ENCODE results near the gene AGAP3. TPM values are rescaled to one million over a fixed set of nuclear protein-coding genes. Genes with fewer than 3 reads are reported as not detected.
A peak's percentile ranks its signal among the peaks of the same experiment; 100 is the strongest.

AGAP3 gene
- total and polyA plus RNA-seq, 7 experiments from 2014 or later: 6.0 to 70.6 (median 36.4) TPM

- H3K27ac Mint-ChIP-seq: no peak overlapping the region
- H3K36me3 Mint-ChIP-seq: no peaks in the 10 kb centered on the region
- Histone ChIP-seq H3K4me1 (ENCODE audit: control insufficient read depth in 2 of 2, insufficient read depth in 2 of 2, low read length in 2 of 2) (no peaks in the 10 kb centered on the region), H3K9me3 (ENCODE audit: control insufficient read depth in 2 of 3, low read length in 3 of 3) (no peaks in the 10 kb centered on the region), H3K27ac (ENCODE audit: low read depth, low read length) (no peak overlapping the region), H3K4me3 (ENCODE audit: low read length) (no peak overlapping the region), H3K36me3 (ENCODE audit: control insufficient read depth in 2 of 3, insufficient read depth in 3 of 3, low read length in 3 of 3) (no peaks in the 10 kb centered on the region), H3K27me3 (ENCODE audit: control insufficient read depth in 2 of 2, insufficient read depth in 2 of 2, low read length in 2 of 2) (no peaks in the 10 kb centered on the region)
- no peak for ATAC-seq
- ChIA-PET POLR2A (no interaction called here), CTCF (interaction anchor here (1.6 kb wide), 1 partner anchor 12 kb away, joined by 4 read pairs; no protein-coding TSS in a partner anchor)
- DNase-seq: no peak
- intact Hi-C loops (cut with micrococcal nuclease): no loop called here
- H3K27me3 Mint-ChIP-seq: peaks cover 30 to 54% (median 32%) of the 10 kb centered on the region in 5 donors
- H3K4me3 Mint-ChIP-seq: no peak overlapping the region
- H3K4me1 Mint-ChIP-seq: peaks cover 0 to 15% (median 6%) of the 10 kb centered on the region in 7 donors
- no peaks in the 10 kb centered on the region for H3K9me3 Mint-ChIP-seq
These were observed 89.6 kb downstream of the AGAP3 start for GRCh38 chr7:151175793-151176311.

- no peak overlapping the region for H3K4me3 Mint-ChIP-seq
These were observed 90.1 kb downstream of the AGAP3 start for GRCh38 chr7:151176401-151176800.

GRCh38 chr7:151177310-151177709 lies 91.0 kb downstream of the AGAP3 start:
- intact Hi-C loops (cut with micrococcal nuclease): no loop called here
- H3K36me3 Mint-ChIP-seq: no peaks in the 10 kb centered on the region
- peaks cover 0 to 13% (median 6%) of the 10 kb centered on the region in 7 donors for H3K4me1 Mint-ChIP-seq
- H3K27me3 Mint-ChIP-seq: peaks cover 17 to 44% (median 23%) of the 10 kb centered on the region in 5 donors
- no peaks in the 10 kb centered on the region for H3K9me3 ChIP-seq (ENCODE audit: control insufficient read depth in 2 of 3, low read length in 3 of 3)
- no peak overlapping the region for H3K4me3 Mint-ChIP-seq
- ChIA-PET POLR2A (no interaction called here), CTCF (interaction anchor here (1.6 kb wide), 1 partner anchor 14 kb away, joined by 4 read pairs; no protein-coding TSS in a partner anchor)
- H3K9me3 Mint-ChIP-seq: no peaks in the 10 kb centered on the region
- no peak overlapping the region for H3K27ac ChIP-seq (ENCODE audit: low read depth, low read length)
- DNase-seq (no peak), ATAC-seq (no peak)
- H3K27me3 ChIP-seq (ENCODE audit: control insufficient read depth in 2 of 2, insufficient read depth in 2 of 2, low read length in 2 of 2): no peaks in the 10 kb centered on the region
- H3K27ac Mint-ChIP-seq: peak overlapping the region in 1 of 9 donors; percentile 80
- H3K4me1 ChIP-seq (ENCODE audit: control insufficient read depth in 2 of 2, insufficient read depth in 2 of 2, low read length in 2 of 2): no peaks in the 10 kb centered on the region
- H3K36me3 ChIP-seq (ENCODE audit: control insufficient read depth in 2 of 3, insufficient read depth in 3 of 3, low read length in 3 of 3): no peaks in the 10 kb centered on the region
- no peak overlapping the region for H3K4me3 ChIP-seq (ENCODE audit: low read length)

More at GRCh38 chr7:151176401-151176800, 90.1 kb downstream of the AGAP3 start:
- no peaks in the 10 kb centered on the region for H3K9me3 Mint-ChIP-seq
- Histone ChIP-seq H3K27me3 (ENCODE audit: control insufficient read depth in 2 of 2, insufficient read depth in 2 of 2, low read length in 2 of 2) (no peaks in the 10 kb centered on the region), H3K27ac (ENCODE audit: low read depth, low read length) (no peak overlapping the region), H3K4me1 (ENCODE audit: control insufficient read depth in 2 of 2, insufficient read depth in 2 of 2, low read length in 2 of 2) (no peaks in the 10 kb centered on the region), H3K36me3 (ENCODE audit: control insufficient read depth in 2 of 3, insufficient read depth in 3 of 3, low read length in 3 of 3) (no peaks in the 10 kb centered on the region), H3K9me3 (ENCODE audit: control insufficient read depth in 2 of 3, low read length in 3 of 3) (no peaks in the 10 kb centered on the region), H3K4me3 (ENCODE audit: low read length) (no peak overlapping the region)
- POLR2A ChIA-PET: no interaction called here
- DNase-seq (no peak), ATAC-seq (no peak)
- H3K27me3 Mint-ChIP-seq: peaks cover 24 to 49% (median 27%) of the 10 kb centered on the region in 5 donors
- no peaks in the 10 kb centered on the region for H3K36me3 Mint-ChIP-seq
- intact Hi-C loops (cut with micrococcal nuclease): no loop called here
- peak overlapping the region in 1 of 9 donors; percentile 23 for H3K27ac Mint-ChIP-seq
- CTCF ChIA-PET: interaction anchor here (1.6 kb wide), 1 partner anchor 13 kb away, joined by 4 read pairs; no protein-coding TSS in a partner anchor
- peaks cover 0 to 15% (median 6%) of the 10 kb centered on the region in 7 donors for H3K4me1 Mint-ChIP-seq

GRCh38 chr7:151178236-151178635 lies 92.0 kb downstream of the AGAP3 start:
- Mint-ChIP-seq H3K4me3 (no peak overlapping the region), H3K27ac (no peak overlapping the region), H3K36me3 (no peaks in the 10 kb centered on the region), H3K4me1 (peaks cover 0 to 6% (median 0%) of the 10 kb centered on the region in 7 donors), H3K9me3 (no peaks in the 10 kb centered on the region), H3K27me3 (peaks cover 9 to 35% (median 14%) of the 10 kb centered on the region in 5 donors)
- Histone ChIP-seq H3K36me3 (ENCODE audit: control insufficient read depth in 2 of 3, insufficient read depth in 3 of 3, low read length in 3 of 3) (no peaks in the 10 kb centered on the region), H3K4me3 (ENCODE audit: low read length) (no peak overlapping the region), H3K27me3 (ENCODE audit: control insufficient read depth in 2 of 2, insufficient read depth in 2 of 2, low read length in 2 of 2) (no peaks in the 10 kb centered on the region), H3K9me3 (ENCODE audit: control insufficient read depth in 2 of 3, low read length in 3 of 3) (no peaks in the 10 kb centered on the region), H3K27ac (ENCODE audit: low read depth, low read length) (no peak overlapping the region), H3K4me1 (ENCODE audit: control insufficient read depth in 2 of 2, insufficient read depth in 2 of 2, low read length in 2 of 2) (no peaks in the 10 kb centered on the region)
- intact Hi-C loops (cut with micrococcal nuclease): no loop called here
- ChIA-PET POLR2A (no interaction called here), CTCF (interaction anchor here (0.9 kb wide), 1 partner anchor 8 kb away, joined by 3 read pairs; no protein-coding TSS in a partner anchor)
- DNase-seq: no peak
- ATAC-seq: no peak

- Histone ChIP-seq H3K27me3 (ENCODE audit: control insufficient read depth in 2 of 2, insufficient read depth in 2 of 2, low read length in 2 of 2) (no peaks in the 10 kb centered on the region), H3K9me3 (ENCODE audit: control insufficient read depth in 2 of 3, low read length in 3 of 3) (no peaks in the 10 kb centered on the region), H3K27ac (ENCODE audit: low read depth, low read length) (no peak overlapping the region), H3K4me1 (ENCODE audit: control insufficient read depth in 2 of 2, insufficient read depth in 2 of 2, low read length in 2 of 2) (no peaks in the 10 kb centered on the region), H3K36me3 (ENCODE audit: control insufficient read depth in 2 of 3, insufficient read depth in 3 of 3, low read length in 3 of 3) (no peaks in the 10 kb centered on the region), H3K4me3 (ENCODE audit: low read length) (no peak overlapping the region)
- POLR2A ChIA-PET: interaction anchor here (0.5 kb wide), 1 partner anchor 48 kb away, joined by 3 read pairs; the partner anchor contains the start of gene ABCF2
- Mint-ChIP-seq H3K4me3 (no peak overlapping the region), H3K27ac (peak overlapping the region in 1 of 9 donors; percentile 7), H3K36me3 (no peaks in the 10 kb centered on the region), H3K9me3 (no peaks in the 10 kb centered on the region), H3K4me1 (peaks cover 0 to 6% (median 0%) of the 10 kb centered on the region in 7 donors), H3K27me3 (peaks cover 6 to 30% (median 11%) of the 10 kb centered on the region in 5 donors)
- DNase-seq (no peak), ATAC-seq (no peak)
- CTCF ChIA-PET: interaction anchor here (0.9 kb wide), 1 partner anchor 9 kb away, joined by 3 read pairs; no protein-coding TSS in a partner anchor
- intact Hi-C loops (cut with micrococcal nuclease): no loop called here
These were observed 92.6 kb downstream of the AGAP3 start for GRCh38 chr7:151178831-151179230.

GRCh38 chr7:151179287-151179860 lies 93.1 kb downstream of the AGAP3 start:
- H3K4me1 Mint-ChIP-seq: peaks cover 0 to 6% (median 0%) of the 10 kb centered on the region in 7 donors
- no peak overlapping the region for H3K4me3 ChIP-seq (ENCODE audit: low read length)
- H3K27me3 ChIP-seq (ENCODE audit: control insufficient read depth in 2 of 2, insufficient read depth in 2 of 2, low read length in 2 of 2): no peaks in the 10 kb centered on the region
- H3K9me3 ChIP-seq (ENCODE audit: control insufficient read depth in 2 of 3, low read length in 3 of 3): no peaks in the 10 kb centered on the region
- DNase-seq (no peak), ATAC-seq (no peak)
- H3K4me1 ChIP-seq (ENCODE audit: control insufficient read depth in 2 of 2, insufficient read depth in 2 of 2, low read length in 2 of 2): no peaks in the 10 kb centered on the region
- no peaks in the 10 kb centered on the region for H3K36me3 Mint-ChIP-seq
- ChIA-PET CTCF (interaction anchor here (0.9 kb wide), 1 partner anchor 9 kb away, joined by 3 read pairs; no protein-coding TSS in a partner anchor), POLR2A (interaction anchor here (0.5 kb wide), 1 partner anchor 48 kb away, joined by 3 read pairs; the partner anchor contains the start of gene ABCF2)
- intact Hi-C loops (cut with micrococcal nuclease): no loop called here
- no peaks in the 10 kb centered on the region for H3K36me3 ChIP-seq (ENCODE audit: control insufficient read depth in 2 of 3, insufficient read depth in 3 of 3, low read length in 3 of 3)
- no peak overlapping the region for H3K27ac Mint-ChIP-seq
- no peak overlapping the region for H3K27ac ChIP-seq (ENCODE audit: low read depth, low read length)
- no peaks in the 10 kb centered on the region for H3K9me3 Mint-ChIP-seq
- peaks cover 5 to 30% (median 11%) of the 10 kb centered on the region in 5 donors for H3K27me3 Mint-ChIP-seq
- no peak overlapping the region for H3K4me3 Mint-ChIP-seq
